Measurements from ENCODE around the gene FYB2.

GRCh38 chr1:56728964-56729363, 90.2 kb downstream of the FYB2 start:
- TF ChIP-seq, protein P1, sequence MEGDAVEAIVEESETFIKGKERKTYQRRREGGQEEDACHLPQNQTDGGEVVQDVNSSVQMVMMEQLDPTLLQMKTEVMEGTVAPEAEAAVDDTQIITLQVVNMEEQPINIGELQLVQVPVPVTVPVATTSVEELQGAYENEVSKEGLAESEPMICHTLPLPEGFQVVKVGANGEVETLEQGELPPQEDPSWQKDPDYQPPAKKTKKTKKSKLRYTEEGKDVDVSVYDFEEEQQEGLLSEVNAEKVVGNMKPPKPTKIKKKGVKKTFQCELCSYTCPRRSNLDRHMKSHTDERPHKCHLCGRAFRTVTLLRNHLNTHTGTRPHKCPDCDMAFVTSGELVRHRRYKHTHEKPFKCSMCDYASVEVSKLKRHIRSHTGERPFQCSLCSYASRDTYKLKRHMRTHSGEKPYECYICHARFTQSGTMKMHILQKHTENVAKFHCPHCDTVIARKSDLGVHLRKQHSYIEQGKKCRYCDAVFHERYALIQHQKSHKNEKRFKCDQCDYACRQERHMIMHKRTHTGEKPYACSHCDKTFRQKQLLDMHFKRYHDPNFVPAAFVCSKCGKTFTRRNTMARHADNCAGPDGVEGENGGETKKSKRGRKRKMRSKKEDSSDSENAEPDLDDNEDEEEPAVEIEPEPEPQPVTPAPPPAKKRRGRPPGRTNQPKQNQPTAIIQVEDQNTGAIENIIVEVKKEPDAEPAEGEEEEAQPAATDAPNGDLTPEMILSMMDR (IDR thresholded peaks at IDR 0.05) = no peak
- no peak for TF ChIP-seq POLR2A (IDR thresholded peaks at IDR 0.05)
